Measurements from ENCODE around the gene NREP.
"Not testable (repeated sequence)": the region's sequence is repeated elsewhere in the genome, so short reads cannot be mapped to it uniquely, and the experiment has no call there.

Gene NREP

GRCh38 chr5:111739416-111739815, 17.6 kb downstream of the NREP start:
- no peak for DNase-seq (ENCODE audit: low read depth)

GRCh38 chr5:111738118-111738517, 18.9 kb downstream of the NREP start:
- DNase-seq (ENCODE audit: low read depth), result no peak

GRCh38 chr5:111737716-111738115, 19.3 kb downstream of the NREP start:
- DNase-seq (ENCODE audit: low read depth), result no peak

GRCh38 chr5:111735583-111736270, 21.3 kb downstream of the NREP start:
- peak; percentile 7 for DNase-seq (ENCODE audit: low read depth)

GRCh38 chr5:111734597-111734996, 22.4 kb downstream of the NREP start:
- DNase-seq (ENCODE audit: low read depth), result no peak

- no peak for DNase-seq (ENCODE audit: low read depth)
These were observed 23.0 kb downstream of the NREP start for GRCh38 chr5:111734013-111734412.

- no peak for DNase-seq (ENCODE audit: low read depth)
These were observed 23.4 kb downstream of the NREP start for GRCh38 chr5:111733571-111733970.

- DNase-seq (ENCODE audit: low read depth), result no peak
These were observed 25.4 kb downstream of the NREP start for GRCh38 chr5:111731638-111732037.

- no peak for DNase-seq (ENCODE audit: low read depth)
These were observed 26.2 kb downstream of the NREP start for GRCh38 chr5:111730659-111731382.

GRCh38 chr5:111728941-111729340, 28.1 kb downstream of the NREP start:
- no peak for DNase-seq (ENCODE audit: low read depth)

- DNase-seq (ENCODE audit: low read depth), result no peak
These were observed 30.0 kb downstream of the NREP start for GRCh38 chr5:111726986-111727385.

GRCh38 chr5:111722140-111722539, 34.9 kb downstream of the NREP start:
- DNase-seq (ENCODE audit: low read depth), result no peak

- DNase-seq (ENCODE audit: low read depth), result no peak
These were observed 36.6 kb downstream of the NREP start for GRCh38 chr5:111720333-111720890.

GRCh38 chr5:111719773-111720172, 37.2 kb downstream of the NREP start:
- no peak for DNase-seq (ENCODE audit: low read depth)

GRCh38 chr5:111716789-111717188, 40.2 kb downstream of the NREP start:
- not testable (repeated sequence) for DNase-seq (ENCODE audit: low read depth)

- DNase-seq (ENCODE audit: low read depth), result no peak
These were observed 49.3 kb downstream of the NREP start for GRCh38 chr5:111707630-111708164.

GRCh38 chr5:111706345-111706744, 50.6 kb downstream of the NREP start:
- no peak for DNase-seq (ENCODE audit: low read depth)

GRCh38 chr5:111704452-111705085, 52.4 kb downstream of the NREP start:
- no peak for DNase-seq (ENCODE audit: low read depth)

GRCh38 chr5:111703662-111704061, 53.3 kb downstream of the NREP start:
- no peak for DNase-seq (ENCODE audit: low read depth)

- DNase-seq (ENCODE audit: low read depth), result no peak
These were observed 57.0 kb downstream of the NREP start for GRCh38 chr5:111699976-111700375.

GRCh38 chr5:111699324-111699723, 57.7 kb downstream of the NREP start:
- DNase-seq (ENCODE audit: low read depth), result no peak

- no peak for DNase-seq (ENCODE audit: low read depth)
These were observed 58.9 kb downstream of the NREP start for GRCh38 chr5:111697881-111698757.
